Caco-2 (cell line): ENCODE data around the gene CARD9. TPM values are rescaled to one million over a fixed set of nuclear protein-coding genes. Genes with fewer than 3 reads are reported as not detected.

Experiments
- BruUV-seq: library from RNA; stranded (reverse); fragments of 400-500 nt; replicated peaks from 2 replicates; lab custom pipeline; 2021; lab: Mats Ljungman, UMichigan
- CTCF ChIA-PET: fragments of 300-600 bp; sonication (Branson Sonifier 250); formaldehyde crosslinking; loops from one replicate; lab custom pipeline; 2022; ENCODE audit warnings: antibody characterized with exemption; lab: Charles Lee
- POLR2A ChIA-PET: fragments of 300-600 bp; sonication (Branson Sonifier 250); formaldehyde crosslinking; loops from one replicate; lab custom pipeline; 2022; ENCODE audit warnings: antibody characterized with exemption; lab: Charles Lee
- DNase-seq, 2 experiments: peaks; one replicate each; pipeline versions ENCODE4 v3.0.0 to v3.0.0-alpha.2; 2020 to 2022
- H3K27me3 ChIP-seq: replicated peaks from 2 replicates; pipeline ENCODE4 v1.6.0; 2011; ENCODE audit warnings: low read length; ENCODE audit not compliant: control insufficient read depth, insufficient read depth
- H3K36me3 ChIP-seq: 2 replicates; pipeline ENCODE4 v1.5.1; 2011; ENCODE audit warnings: low read length; ENCODE audit not compliant: control insufficient read depth, insufficient read depth
- H3K4me1 ChIP-seq: fragments of 250-450 bp; sonication (Bioruptor Pico); 2 replicates; pipeline ENCODE4 v1.5.1; 2020; ENCODE audit warnings: mild to moderate bottlenecking
- H3K4me3 ChIP-seq: 2 replicates; pipeline ENCODE4 v1.5.1; 2011; ENCODE audit warnings: low read depth, mild to moderate bottlenecking, control low read depth, low read length
- H3K9me3 ChIP-seq: fragments of 250-450 bp; sonication (Bioruptor Pico); 2 replicates; pipeline ENCODE4 v1.5.1; 2020; ENCODE audit warnings: mild to moderate bottlenecking, moderate library complexity
- H3K27ac Mint-ChIP-seq: one replicate; pipeline ENCODE4 v1.8.0; 2022; ENCODE audit warnings: mixed read lengths; ENCODE audit not compliant: unreplicated experiment
- H3K27me3 Mint-ChIP-seq: one replicate; pipeline ENCODE4 v1.8.0; 2022; ENCODE audit warnings: mixed read lengths; ENCODE audit not compliant: insufficient read depth, unreplicated experiment
- H3K36me3 Mint-ChIP-seq: one replicate; pipeline ENCODE4 v1.8.0; 2022; ENCODE audit warnings: mild to moderate bottlenecking, mixed read lengths; ENCODE audit not compliant: insufficient read depth, unreplicated experiment
- H3K4me1 Mint-ChIP-seq: one replicate; pipeline ENCODE4 v1.8.0; 2022; ENCODE audit warnings: low read depth, mixed read lengths; ENCODE audit not compliant: unreplicated experiment
- H3K4me3 Mint-ChIP-seq: one replicate; pipeline ENCODE4 v1.8.0; 2022; ENCODE audit warnings: mild to moderate bottlenecking, moderate library complexity, mixed read lengths; ENCODE audit not compliant: unreplicated experiment
- H3K9me3 Mint-ChIP-seq: one replicate; pipeline ENCODE4 v1.8.0; 2022; ENCODE audit warnings: mixed read lengths; ENCODE audit not compliant: unreplicated experiment
- CTCF ChIP-seq, 2 experiments: fragments of 200-600 bp in 1 of 2; IDR thresholded peaks; 1 replicate in 1 of 2; 2 replicates in 1 of 2; pipeline versions ENCODE4 v1.5.1 to v1.8.0; 2011 to 2022; ENCODE audit warnings: antibody characterized with exemption in 1 of 2, control low read depth in 1 of 2, inconsistent platforms in 1 of 2, low read depth in 1 of 2, low read length in 1 of 2, mild to moderate bottlenecking in 1 of 2, moderate library complexity in 1 of 2; ENCODE audit not compliant: insufficient read depth in 1 of 2, severe bottlenecking in 1 of 2, unreplicated experiment in 1 of 2
- intact Hi-C: fragments of 100-400 bp; cut with micrococcal nuclease; formaldehyde crosslinking; loops from one replicate; pipeline ENCODE4 v1.10.0; 2022; ENCODE audit not compliant: unreplicated experiment
- total RNA-seq: library from RNA; stranded (reverse); gene quantifications from 2 replicates; pipeline ENCODE4 v1.2.3, GENCODE V29; 2022

The CARD9 gene
- total RNA-seq, 1 experiment from 2014 or later, result 1.7 TPM

GRCh38 chr9:136367296-136368145 is 5.9 kb downstream of the CARD9 start:
- no TSS peak for BruUV-seq
- H3K9me3 Mint-ChIP-seq, result no peaks in the 10 kb centered on the region
- ChIA-PET CTCF (interaction anchor here (1.8 kb wide), 1 partner anchor 22 kb away, joined by 12 read pairs; no protein-coding TSS in a partner anchor), POLR2A (no interaction called here)
- no peaks in the 10 kb centered on the region for H3K36me3 ChIP-seq
- no peaks in the 10 kb centered on the region for H3K27me3 ChIP-seq
- no peak overlapping the region for H3K4me3 Mint-ChIP-seq
- H3K4me1 Mint-ChIP-seq, result peaks cover under 1% of the 10 kb centered on the region
- no peaks in the 10 kb centered on the region for H3K27me3 Mint-ChIP-seq
- H3K27ac Mint-ChIP-seq, result no peak overlapping the region
- no peak for DNase-seq
- peaks cover 34% of the 10 kb centered on the region for H3K36me3 Mint-ChIP-seq
- H3K4me3 ChIP-seq, result no peak overlapping the region
- intact Hi-C loops, result no loop called here
- H3K4me1 ChIP-seq, result peaks cover 13% of the 10 kb centered on the region
- TF ChIP-seq CTCF (IDR thresholded peaks at IDR 0.05; ENCODE audit: insufficient read depth in 1 of 2, low read depth in 1 of 2, low read length in 1 of 2, severe bottlenecking in 1 of 2, unreplicated experiment in 1 of 2), result no peak
- no peaks in the 10 kb centered on the region for H3K9me3 ChIP-seq

GRCh38 chr9:136366826-136367225 is 6.6 kb downstream of the CARD9 start:
- Histone ChIP-seq H3K4me1 (peaks cover 7% of the 10 kb centered on the region), H3K9me3 (no peaks in the 10 kb centered on the region), H3K36me3 (no peaks in the 10 kb centered on the region), H3K27me3 (no peaks in the 10 kb centered on the region), H3K4me3 (no peak overlapping the region)
- Mint-ChIP-seq H3K9me3 (no peaks in the 10 kb centered on the region), H3K4me1 (no peaks in the 10 kb centered on the region), H3K27me3 (no peaks in the 10 kb centered on the region), H3K27ac (no peak overlapping the region), H3K36me3 (peaks cover 39% of the 10 kb centered on the region), H3K4me3 (no peak overlapping the region)
- no TSS peak for BruUV-seq
- TF ChIP-seq CTCF (IDR thresholded peaks at IDR 0.05; ENCODE audit: insufficient read depth in 1 of 2, low read depth in 1 of 2, low read length in 1 of 2, severe bottlenecking in 1 of 2, unreplicated experiment in 1 of 2), result no peak
- DNase-seq, result no peak
- ChIA-PET POLR2A (no interaction called here), CTCF (interaction anchor here (1.8 kb wide), 1 partner anchor 21 kb away, joined by 12 read pairs; no protein-coding TSS in a partner anchor)
- intact Hi-C loops, result no loop called here

GRCh38 chr9:136365775-136366222 is 7.7 kb downstream of the CARD9 start:
- H3K4me3 Mint-ChIP-seq, result no peak overlapping the region

More at GRCh38 chr9:136365775-136366222, 7.7 kb downstream of the CARD9 start:
- intact Hi-C loops, result no loop called here
- H3K4me1 Mint-ChIP-seq, result no peaks in the 10 kb centered on the region
- DNase-seq, result no peak
- H3K27me3 ChIP-seq, result no peaks in the 10 kb centered on the region
- no TSS peak for BruUV-seq
- H3K36me3 Mint-ChIP-seq, result peaks cover 39% of the 10 kb centered on the region
- CTCF ChIA-PET, result interaction anchor here (1.8 kb wide), 1 partner anchor 20 kb away, joined by 12 read pairs; no protein-coding TSS in a partner anchor
- no peaks in the 10 kb centered on the region for H3K36me3 ChIP-seq
- peaks cover 7% of the 10 kb centered on the region for H3K4me1 ChIP-seq
- POLR2A ChIA-PET, result no interaction called here
- H3K9me3 Mint-ChIP-seq, result no peaks in the 10 kb centered on the region
- no peaks in the 10 kb centered on the region for H3K9me3 ChIP-seq
- no peak for TF ChIP-seq CTCF (IDR thresholded peaks at IDR 0.05; ENCODE audit: insufficient read depth in 1 of 2, low read depth in 1 of 2, low read length in 1 of 2, severe bottlenecking in 1 of 2, unreplicated experiment in 1 of 2)
- no peaks in the 10 kb centered on the region for H3K27me3 Mint-ChIP-seq
- H3K4me3 ChIP-seq, result no peak overlapping the region
- H3K27ac Mint-ChIP-seq, result peak overlapping the region; percentile 80
